Choroid plexus epithelial cell (primary cell): ENCODE results near the gene CACNG1.
"Not testable (repeated sequence)": the region's sequence is repeated elsewhere in the genome, so short reads cannot be mapped to it uniquely, and the experiment has no call there.

Experiments
- DNase-seq: peaks from one replicate; pipeline ENCODE4 v3.0.0-alpha.2; 2010; ENCODE audit warnings: low read depth
- H3K4me3 ChIP-seq: 2 replicates; pipeline ENCODE4 v1.5.1; 2011; ENCODE audit warnings: low read depth, mild to moderate bottlenecking, control low read depth, low read length, moderate library complexity
- CTCF ChIP-seq: conservative IDR thresholded peaks from 2 replicates; pipeline ENCODE4 v1.5.1; 2011; ENCODE audit warnings: low read depth, mild to moderate bottlenecking, control low read depth, inconsistent platforms, low read length, moderate library complexity

Gene CACNG1

DNA sequence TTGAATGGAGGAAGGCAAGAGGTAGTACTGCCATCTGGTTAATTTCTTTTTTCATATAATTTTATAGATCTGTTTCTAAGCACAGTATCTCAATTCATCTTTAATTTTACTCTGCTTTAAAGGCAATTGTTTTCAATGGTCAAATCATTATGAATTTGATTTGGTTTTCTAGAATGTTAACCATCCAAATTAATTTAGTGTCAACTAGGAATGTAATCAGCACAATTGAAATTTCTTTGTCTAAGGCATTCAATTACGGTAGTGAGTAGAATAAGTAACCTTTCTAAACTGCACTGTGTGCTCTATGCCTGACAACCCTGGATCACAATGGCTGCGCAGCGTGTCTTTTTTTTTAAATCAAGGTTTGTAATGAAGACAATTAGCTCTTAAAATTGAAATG, 44.3 kb downstream of the CACNG1 start:
- no peak for TF ChIP-seq CTCF
- DNase-seq: no peak
- no peak overlapping the region for H3K4me3 ChIP-seq

- TF ChIP-seq CTCF: no peak
- no peak overlapping the region for H3K4me3 ChIP-seq
- DNase-seq: no peak
These were observed 46.0 kb downstream of the CACNG1 start for GRCh38 chr17:67090341-67090740.

DNA sequence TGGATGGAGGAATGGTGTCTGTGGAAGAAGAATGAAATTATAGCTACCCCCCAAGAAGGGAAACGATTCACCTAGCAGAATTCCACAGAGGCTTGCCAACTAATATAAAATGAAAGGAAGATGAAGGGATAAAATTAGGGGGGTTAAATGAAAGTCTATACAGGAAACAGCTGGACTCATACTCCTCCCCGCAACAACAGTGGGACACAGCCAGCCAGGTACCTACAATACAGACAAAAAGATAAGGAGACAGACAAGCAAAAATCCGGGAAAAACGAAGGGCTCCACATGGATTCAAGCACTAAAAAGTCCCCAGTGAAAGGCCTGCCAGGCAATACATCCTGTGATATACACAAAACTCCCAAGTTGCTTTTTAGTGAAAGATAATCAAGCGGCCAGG, 47.9 kb downstream of the CACNG1 start:
- H3K4me3 ChIP-seq: no peak overlapping the region
- TF ChIP-seq CTCF: no peak
- DNase-seq: no peak

GRCh38 chr17:67092710-67093109, 48.4 kb downstream of the CACNG1 start:
- not testable (repeated sequence) for DNase-seq, H3K4me3 ChIP-seq

DNA sequence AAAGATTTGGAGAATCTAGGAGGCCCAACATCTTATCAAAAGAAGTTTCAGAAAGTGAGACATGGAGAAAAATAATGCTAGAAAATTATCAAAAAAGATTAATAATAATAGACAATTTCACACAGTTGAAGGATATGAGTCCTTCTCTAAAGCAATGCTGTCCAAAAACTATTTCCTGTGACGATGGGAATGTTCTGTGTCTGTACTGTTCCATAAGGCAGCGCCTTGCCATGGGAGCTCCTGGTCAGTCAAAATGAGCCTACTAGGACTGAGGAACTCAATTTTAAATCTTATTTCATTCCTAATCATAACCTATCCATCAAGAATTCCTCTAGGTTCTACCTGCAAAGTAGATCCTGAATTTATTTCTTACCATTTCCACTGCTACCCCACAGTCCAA, 49.0 kb downstream of the CACNG1 start:
- no peak overlapping the region for H3K4me3 ChIP-seq
- DNase-seq: peak; percentile 19
- no peak for TF ChIP-seq CTCF

DNA sequence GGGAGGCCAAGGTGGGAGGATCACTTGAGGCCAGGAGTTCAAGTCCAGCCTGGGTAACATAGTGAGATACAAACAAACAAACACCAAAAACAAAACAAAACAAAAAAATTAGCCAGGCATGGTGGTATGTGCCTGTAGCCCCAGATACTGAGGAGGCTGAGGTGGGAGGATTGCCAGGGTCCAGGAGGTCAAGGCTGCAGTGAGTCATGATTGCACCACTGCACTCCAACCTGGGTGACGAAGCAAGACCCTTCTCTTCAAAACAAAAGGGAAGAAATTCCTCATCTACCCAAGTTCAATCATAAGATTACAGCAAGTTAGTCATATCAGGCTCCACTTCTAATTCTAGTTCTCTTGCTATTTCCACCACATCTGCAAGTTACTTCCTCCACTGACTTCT, 50.9 kb downstream of the CACNG1 start:
- H3K4me3 ChIP-seq: not testable (repeated sequence)
- DNase-seq: peak; percentile 94

DNA sequence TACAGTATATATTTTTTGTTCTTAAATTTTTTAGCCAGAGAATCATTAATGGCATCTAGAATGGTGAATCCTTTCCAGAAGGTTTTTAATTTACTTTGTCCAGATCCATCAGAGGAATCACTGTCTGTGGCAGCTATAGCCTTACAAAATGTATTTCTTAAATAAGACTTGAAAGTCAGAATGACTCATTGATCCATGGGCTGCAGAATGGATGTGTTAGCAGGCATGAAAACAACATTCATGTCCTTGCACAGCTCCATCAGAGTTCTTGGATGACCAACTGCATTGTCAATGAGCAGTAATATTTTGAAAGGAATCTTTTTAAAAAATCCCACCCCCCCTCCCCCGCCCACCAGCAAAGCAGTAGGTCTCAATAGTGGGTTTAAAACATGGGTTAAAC, 51.4 kb downstream of the CACNG1 start:
- no peak overlapping the region for H3K4me3 ChIP-seq
- peak; percentile 76 for DNase-seq
- no peak for TF ChIP-seq CTCF

DNA sequence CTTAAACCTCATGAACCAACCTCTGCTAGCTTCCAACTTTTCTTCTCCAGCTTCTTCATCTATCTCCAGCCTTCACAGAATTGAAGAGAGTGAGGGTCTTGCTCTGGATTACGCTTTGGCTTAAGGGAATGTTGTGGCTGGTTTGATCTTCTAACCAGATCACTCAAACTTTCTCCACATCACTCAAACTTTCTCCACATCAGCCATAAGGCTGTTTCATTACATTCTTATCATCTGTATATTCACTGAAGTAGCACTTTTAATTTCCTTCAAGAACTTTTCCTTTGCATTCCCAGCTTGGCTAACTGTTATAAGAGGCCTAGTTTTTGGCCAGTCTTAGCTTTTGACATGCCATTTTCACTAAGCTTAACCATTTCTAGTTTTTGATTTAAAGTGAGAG, 52.3 kb downstream of the CACNG1 start:
- no peak for TF ChIP-seq CTCF
- DNase-seq: no peak
- no peak overlapping the region for H3K4me3 ChIP-seq
